Retinal pigment epithelial cell (primary cell): ENCODE data around the gene CDK5RAP2.
"Not testable (repeated sequence)": the region's sequence is repeated elsewhere in the genome, so short reads cannot be mapped to it uniquely, and the experiment has no call there.

ENCODE experiments used
- DNase-seq: peaks from one replicate; pipeline ENCODE4 v3.0.0-alpha.2; 2010; ENCODE audit warnings: low read depth
- H3K4me3 ChIP-seq: 2 replicates; pipeline ENCODE4 v1.5.1; 2011; ENCODE audit warnings: mild to moderate bottlenecking, low read length, control low read depth, moderate library complexity
- TF ChIP-seq, protein P1 (sequence below): conservative IDR thresholded peaks from 2 replicates; pipeline ENCODE4 v1.5.1; 2011; ENCODE audit warnings: low read depth, low read length, control low read depth, inconsistent platforms

CDK5RAP2 gene

GRCh38 chr9:120521101-120521500 is 58.9 kb downstream of the CDK5RAP2 start:
- no peak for DNase-seq
- TF ChIP-seq, protein P1, sequence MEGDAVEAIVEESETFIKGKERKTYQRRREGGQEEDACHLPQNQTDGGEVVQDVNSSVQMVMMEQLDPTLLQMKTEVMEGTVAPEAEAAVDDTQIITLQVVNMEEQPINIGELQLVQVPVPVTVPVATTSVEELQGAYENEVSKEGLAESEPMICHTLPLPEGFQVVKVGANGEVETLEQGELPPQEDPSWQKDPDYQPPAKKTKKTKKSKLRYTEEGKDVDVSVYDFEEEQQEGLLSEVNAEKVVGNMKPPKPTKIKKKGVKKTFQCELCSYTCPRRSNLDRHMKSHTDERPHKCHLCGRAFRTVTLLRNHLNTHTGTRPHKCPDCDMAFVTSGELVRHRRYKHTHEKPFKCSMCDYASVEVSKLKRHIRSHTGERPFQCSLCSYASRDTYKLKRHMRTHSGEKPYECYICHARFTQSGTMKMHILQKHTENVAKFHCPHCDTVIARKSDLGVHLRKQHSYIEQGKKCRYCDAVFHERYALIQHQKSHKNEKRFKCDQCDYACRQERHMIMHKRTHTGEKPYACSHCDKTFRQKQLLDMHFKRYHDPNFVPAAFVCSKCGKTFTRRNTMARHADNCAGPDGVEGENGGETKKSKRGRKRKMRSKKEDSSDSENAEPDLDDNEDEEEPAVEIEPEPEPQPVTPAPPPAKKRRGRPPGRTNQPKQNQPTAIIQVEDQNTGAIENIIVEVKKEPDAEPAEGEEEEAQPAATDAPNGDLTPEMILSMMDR = no peak
- no peak overlapping the region for H3K4me3 ChIP-seq

- DNase-seq, H3K4me3 ChIP-seq: not testable (repeated sequence)
These were observed 64.0 kb downstream of the CDK5RAP2 start for GRCh38 chr9:120515996-120516395.

DNA sequence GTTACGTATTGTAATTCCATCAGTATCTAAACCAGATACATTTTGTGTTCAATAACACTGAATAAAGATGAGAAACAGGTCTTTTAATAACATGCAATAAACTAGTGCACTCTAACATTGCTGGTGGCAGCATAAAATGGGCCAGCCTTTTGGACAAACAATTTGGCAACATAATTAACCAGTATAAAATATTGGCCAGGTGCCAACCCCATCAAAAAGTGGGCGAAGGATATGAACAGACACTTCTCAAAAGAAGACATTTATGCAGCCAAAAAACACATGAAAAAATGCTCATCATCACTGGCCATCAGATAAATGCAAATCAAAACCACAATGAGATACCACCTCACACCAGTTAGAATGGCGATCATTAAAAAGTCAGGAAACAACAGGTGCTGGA is 64.5 kb downstream of the CDK5RAP2 start:
- not testable (repeated sequence) for H3K4me3 ChIP-seq, DNase-seq

- no peak for DNase-seq
- no peak overlapping the region for H3K4me3 ChIP-seq
- TF ChIP-seq, protein P1 = no peak
These were observed 65.6 kb downstream of the CDK5RAP2 start for GRCh38 chr9:120514405-120514804.

- no peak for DNase-seq
- no peak overlapping the region for H3K4me3 ChIP-seq
- TF ChIP-seq, protein P1 = no peak
These were observed 66.1 kb downstream of the CDK5RAP2 start for GRCh38 chr9:120513825-120514396.

- TF ChIP-seq, protein P1 = no peak
- DNase-seq = no peak
- H3K4me3 ChIP-seq = no peak overlapping the region
These were observed 69.2 kb downstream of the CDK5RAP2 start for GRCh38 chr9:120510816-120511215.

DNA sequence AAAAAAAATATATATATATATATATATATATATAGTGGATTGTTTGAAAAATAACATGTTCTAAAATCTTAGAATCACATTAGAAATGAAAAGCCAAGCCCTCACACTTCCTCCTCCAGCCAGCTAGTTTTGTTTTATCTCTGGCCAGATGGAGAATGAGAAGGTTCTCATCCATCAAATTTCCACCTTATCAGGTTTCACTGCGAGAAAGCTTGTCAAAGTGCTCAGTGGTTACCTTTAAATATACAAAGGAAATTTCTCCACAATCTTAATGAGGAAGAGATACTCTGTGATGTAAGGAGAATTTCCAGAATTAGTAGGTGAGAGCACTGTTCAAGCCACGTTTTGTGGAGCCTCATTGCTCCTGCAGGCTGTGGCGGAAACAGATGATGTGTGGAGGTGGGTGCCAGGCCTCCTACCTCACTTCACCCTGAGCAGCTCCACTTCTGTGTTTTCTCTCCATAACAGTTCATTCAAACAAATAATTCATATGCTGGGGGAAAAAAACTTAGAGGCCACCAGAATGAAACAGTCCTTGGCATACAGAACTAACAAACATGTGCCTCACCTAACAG is 71.9 kb downstream of the CDK5RAP2 start:
- no peak overlapping the region for H3K4me3 ChIP-seq
- TF ChIP-seq, protein P1 = no peak
- no peak for DNase-seq

DNA sequence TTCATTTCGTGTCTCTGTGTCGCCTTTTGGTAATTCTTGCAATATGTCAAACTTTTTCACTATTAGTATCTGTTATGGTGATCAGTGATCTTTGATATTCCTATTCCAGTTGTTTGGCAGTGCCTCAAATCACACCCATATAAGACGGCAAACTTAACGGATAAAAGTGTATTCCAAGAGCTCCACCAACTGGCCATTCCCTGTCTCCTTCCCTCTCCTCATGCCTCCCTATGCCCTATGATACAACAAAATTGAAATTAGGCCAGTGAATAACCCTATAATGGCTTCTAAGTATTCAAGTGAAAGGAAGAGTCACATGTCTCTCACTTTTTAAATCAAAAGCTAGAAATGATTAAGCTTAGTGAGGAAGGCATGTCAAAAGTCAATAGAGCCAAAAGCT is 74.8 kb downstream of the CDK5RAP2 start:
- TF ChIP-seq, protein P1 = no peak

More for the DNA sequence above, 74.8 kb downstream of the CDK5RAP2 start:
- H3K4me3 ChIP-seq = no peak overlapping the region
- no peak for DNase-seq
